CD4-positive, CD25-positive, alpha-beta regulatory T cell (primary cell): ENCODE measurements around the gene MAP4K3. TPM values are rescaled to one million over a fixed set of nuclear protein-coding genes. Genes with fewer than 3 reads are reported as not detected.

Source experiments
- ATAC-seq, 2 donors: fragments of 150-1000 bp; cut with Tn5 transposase; one replicate each; pipeline ENCODE4 v1.10.0; 2021; ENCODE audit warnings: low read depth in 2 of 2, moderate number of reproducible peaks in 2 of 2, moderate library complexity in 1 of 2
- DNase-seq, 3 donors: peaks; one replicate each; pipeline versions ENCODE4 v3.0.0 to v3.0.0-alpha.2; 2012 to 2022; ENCODE audit warnings: mixed read lengths in 1 of 3
- H3K27ac ChIP-seq: one replicate; pipeline ENCODE4 v1.7.0; 2013; ENCODE audit warnings: mild to moderate bottlenecking, low read length; ENCODE audit not compliant: insufficient read depth, poor library complexity, severe bottlenecking
- H3K27me3 ChIP-seq: one replicate; pipeline ENCODE4 v1.7.0; 2013; ENCODE audit warnings: low read length; ENCODE audit not compliant: control insufficient read depth, insufficient read depth
- H3K36me3 ChIP-seq: one replicate; pipeline ENCODE4 v1.7.0; 2013; ENCODE audit warnings: mild to moderate bottlenecking, low read length, moderate library complexity; ENCODE audit not compliant: control insufficient read depth, insufficient read depth
- H3K4me1 ChIP-seq: 2 replicates; pipeline ENCODE4 v1.7.0; 2013; ENCODE audit warnings: mild to moderate bottlenecking, low read length; ENCODE audit not compliant: insufficient read depth, control insufficient read depth, poor library complexity, severe bottlenecking
- H3K4me3 ChIP-seq: one replicate; pipeline ENCODE4 v1.7.0; 2013; ENCODE audit warnings: low read depth, mild to moderate bottlenecking, low read length, moderate library complexity
- H3K9me3 ChIP-seq, 2 experiments: 1 replicate in 1 of 2; 2 replicates in 1 of 2; pipeline ENCODE4 v1.7.0; 2013; ENCODE audit warnings: low read length in 2 of 2, mild to moderate bottlenecking in 1 of 2, moderate library complexity in 1 of 2; ENCODE audit not compliant: control insufficient read depth in 2 of 2
- H3K27ac Mint-ChIP-seq, 3 donors: one replicate each; pipeline ENCODE4 v1.8.0; 2020 to 2022; ENCODE audit warnings: mild to moderate bottlenecking in 3 of 3, mixed read lengths in 3 of 3, moderate library complexity in 2 of 3
- H3K27me3 Mint-ChIP-seq: one replicate; pipeline ENCODE4 v1.8.0; 2022; ENCODE audit warnings: mild to moderate bottlenecking, mixed read lengths
- H3K36me3 Mint-ChIP-seq: one replicate; pipeline ENCODE4 v1.8.0; 2020; ENCODE audit warnings: mixed read lengths
- H3K4me1 Mint-ChIP-seq, 4 donors: one replicate each; pipeline ENCODE4 v1.8.0; 2020 to 2022; ENCODE audit warnings: mixed read lengths in 4 of 4, mild to moderate bottlenecking in 1 of 4
- H3K4me3 Mint-ChIP-seq, 4 donors: one replicate each; pipeline ENCODE4 v1.8.0; 2020 to 2022; ENCODE audit warnings: mild to moderate bottlenecking in 4 of 4, mixed read lengths in 4 of 4, moderate library complexity in 3 of 4
- H3K9me3 Mint-ChIP-seq, 7 donors: one replicate each; pipeline ENCODE4 v1.8.0; 2020 to 2022; ENCODE audit warnings: mixed read lengths in 7 of 7, mild to moderate bottlenecking in 3 of 7, moderate library complexity in 2 of 7
- polyA plus RNA-seq, 4 donors: library from polyadenylated mRNA; unstranded; fragments of 300-500 nt; fragmentation: Illumina TruSeq; gene quantifications; one replicate each; pipeline ENCODE4 v1.2.3, GENCODE V29; 2021
- total RNA-seq: library from RNA; stranded (reverse); gene quantifications from one replicate; pipeline ENCODE4 v1.2.3, GENCODE V29; 2022

Gene MAP4K3
- total and polyA plus RNA-seq, 5 donors from 2014 or later = 1.4 to 28.7 (median 2.0) TPM

- no peaks in the 10 kb centered on the region for H3K9me3 ChIP-seq
- Mint-ChIP-seq H3K36me3 (peaks cover 20% of the 10 kb centered on the region), H3K4me3 (no peak overlapping the region), H3K9me3 (no peaks in the 10 kb centered on the region), H3K27ac (no peak overlapping the region), H3K27me3 (no peaks in the 10 kb centered on the region), H3K4me1 (no peaks in the 10 kb centered on the region)
- no peak for ATAC-seq
- H3K27me3 ChIP-seq = no peaks in the 10 kb centered on the region
- no peak for DNase-seq
- no peaks in the 10 kb centered on the region for H3K4me1 ChIP-seq
- peaks cover 22% of the 10 kb centered on the region for H3K36me3 ChIP-seq
- no peak overlapping the region for H3K4me3 ChIP-seq
- no peak overlapping the region for H3K27ac ChIP-seq
These were observed 153.5 kb downstream of the MAP4K3 start for GRCh38 chr2:39283561-39283960.

DNA sequence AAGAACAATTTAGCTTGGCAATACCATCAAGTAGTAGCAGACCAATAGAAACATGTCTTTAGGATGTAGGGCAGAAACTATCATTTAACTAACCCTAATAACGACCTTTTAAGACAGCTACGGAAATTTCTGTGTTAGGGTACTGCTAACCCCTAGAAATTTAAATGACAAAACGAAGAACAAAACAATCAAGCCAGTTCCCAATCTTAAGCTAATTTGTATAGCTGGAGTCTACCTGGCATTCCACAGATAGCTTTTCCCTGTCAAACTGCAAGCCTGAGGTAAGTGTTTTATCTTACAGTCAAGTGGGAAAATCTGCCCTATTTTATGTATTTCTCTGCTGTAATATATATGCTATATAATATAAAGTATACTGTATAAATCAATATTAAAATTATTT is 155.7 kb downstream of the MAP4K3 start:
- H3K9me3 Mint-ChIP-seq = peaks cover 0 to 5% (median 0%) of the 10 kb centered on the region in 7 donors
- DNase-seq = no peak
- ATAC-seq = no peak
- H3K27ac Mint-ChIP-seq = no peak overlapping the region
- no peaks in the 10 kb centered on the region for H3K27me3 ChIP-seq
- H3K36me3 Mint-ChIP-seq = peaks cover 24% of the 10 kb centered on the region
- H3K4me3 ChIP-seq = no peak overlapping the region
- H3K4me1 ChIP-seq = no peaks in the 10 kb centered on the region
- no peak overlapping the region for H3K4me3 Mint-ChIP-seq
- H3K36me3 ChIP-seq = peaks cover 12% of the 10 kb centered on the region
- H3K27me3 Mint-ChIP-seq = no peaks in the 10 kb centered on the region
- no peaks in the 10 kb centered on the region for H3K9me3 ChIP-seq
- H3K27ac ChIP-seq = no peak overlapping the region
- H3K4me1 Mint-ChIP-seq = no peaks in the 10 kb centered on the region

DNA sequence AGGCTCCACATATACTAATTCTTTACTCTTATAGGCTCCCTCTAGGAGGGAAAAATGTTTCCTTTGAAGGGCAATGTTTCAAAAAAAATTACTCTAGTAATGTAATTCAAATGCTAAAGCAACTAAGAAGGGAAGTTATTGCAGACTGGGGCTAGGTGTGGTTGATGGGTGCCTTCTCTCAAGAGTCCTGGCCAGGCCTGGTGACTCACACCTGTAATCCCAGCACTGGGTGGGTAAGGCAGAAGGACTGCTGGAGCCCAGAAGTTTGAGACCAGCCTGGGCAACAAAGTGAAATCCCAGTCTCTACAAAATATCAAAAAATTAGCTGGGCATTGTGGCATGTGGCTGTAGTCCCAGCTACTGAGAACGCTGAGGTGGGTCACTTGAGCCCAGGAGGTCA is 162.1 kb downstream of the MAP4K3 start:
- Histone ChIP-seq H3K9me3 (no peaks in the 10 kb centered on the region), H3K4me1 (no peaks in the 10 kb centered on the region), H3K27ac (no peak overlapping the region), H3K36me3 (peaks cover 16% of the 10 kb centered on the region), H3K4me3 (no peak overlapping the region), H3K27me3 (no peaks in the 10 kb centered on the region)
- H3K4me1 Mint-ChIP-seq = peaks cover 0 to 4% (median 1%) of the 10 kb centered on the region in 4 donors
- H3K27me3 Mint-ChIP-seq = no peaks in the 10 kb centered on the region
- H3K4me3 Mint-ChIP-seq = no peak overlapping the region
- H3K27ac Mint-ChIP-seq = no peak overlapping the region
- DNase-seq (no peak), ATAC-seq (no peak)
- H3K9me3 Mint-ChIP-seq = peaks cover 0 to 5% (median 0%) of the 10 kb centered on the region in 7 donors
- H3K36me3 Mint-ChIP-seq = peaks cover 32% of the 10 kb centered on the region

- no peak for ATAC-seq
- no peak overlapping the region for H3K4me3 ChIP-seq
- no peak for DNase-seq
- Mint-ChIP-seq H3K4me3 (no peak overlapping the region), H3K27ac (no peak overlapping the region), H3K9me3 (no peaks in the 10 kb centered on the region), H3K4me1 (peaks cover 14 to 19% (median 16%) of the 10 kb centered on the region in 4 donors), H3K27me3 (no peaks in the 10 kb centered on the region), H3K36me3 (peaks cover 12% of the 10 kb centered on the region)
- H3K27ac ChIP-seq = no peak overlapping the region
- H3K9me3 ChIP-seq = no peaks in the 10 kb centered on the region
- peaks cover 5% of the 10 kb centered on the region for H3K36me3 ChIP-seq
- H3K27me3 ChIP-seq = no peaks in the 10 kb centered on the region
- H3K4me1 ChIP-seq = peaks cover 14% of the 10 kb centered on the region
These were observed 167.1 kb downstream of the MAP4K3 start for GRCh38 chr2:39269941-39270340.

- no peak for ATAC-seq
- H3K27ac Mint-ChIP-seq = peak overlapping the region in 1 of 3 donors; percentile 75
- H3K4me1 Mint-ChIP-seq = peaks cover 23 to 33% (median 28%) of the 10 kb centered on the region in 4 donors
These were observed 170.1 kb downstream of the MAP4K3 start for GRCh38 chr2:39266916-39267434.

DNA sequence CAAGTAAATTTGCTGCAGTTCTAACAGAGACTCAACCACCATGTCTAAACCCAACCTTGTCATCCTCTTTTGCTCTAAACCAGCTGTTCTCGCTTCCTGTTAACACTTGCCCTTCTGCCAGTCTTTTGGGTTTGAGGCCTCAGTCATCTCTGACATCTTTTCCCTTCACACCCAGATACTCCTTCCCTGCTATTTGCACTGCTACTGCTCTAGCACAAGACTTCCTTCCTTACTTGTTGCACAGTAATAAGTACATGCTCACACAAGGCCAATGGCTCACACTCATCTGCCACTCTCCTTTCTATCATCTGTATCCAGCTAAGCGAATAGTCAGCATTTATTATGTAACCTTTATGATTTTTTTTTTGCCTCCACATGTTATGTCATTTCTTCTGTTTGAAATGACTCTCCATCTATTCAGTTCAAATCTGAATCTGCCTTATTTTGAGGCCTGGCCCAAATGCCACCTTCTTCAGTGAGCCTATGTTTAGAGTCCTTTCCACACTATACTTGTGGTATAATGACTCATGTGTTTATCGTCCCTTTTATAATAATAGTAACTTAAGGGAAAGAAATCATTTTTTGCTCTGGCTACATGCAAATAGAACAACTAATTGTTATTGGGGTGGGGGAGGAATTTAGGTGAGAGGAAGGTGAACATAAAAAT is 170.8 kb downstream of the MAP4K3 start:
- H3K4me1 Mint-ChIP-seq = peaks cover 23 to 33% (median 28%) of the 10 kb centered on the region in 4 donors
- peak overlapping the region in 1 of 4 donors; percentile 24 for H3K4me3 Mint-ChIP-seq
- Histone ChIP-seq H3K27me3 (no peaks in the 10 kb centered on the region), H3K36me3 (no peaks in the 10 kb centered on the region), H3K27ac (peak overlapping the region; percentile 60), H3K4me1 (peaks cover 22% of the 10 kb centered on the region), H3K9me3 (no peaks in the 10 kb centered on the region), H3K4me3 (peak overlapping the region; percentile 6)
- DNase-seq (peak in 2 of 3 donors; percentile 21 to 67), ATAC-seq (peak; percentile 60 to 73)
- H3K27ac Mint-ChIP-seq = peak overlapping the region; percentile 75 to 98 (median 75)
- H3K36me3 Mint-ChIP-seq = peaks cover 7% of the 10 kb centered on the region
- no peaks in the 10 kb centered on the region for H3K27me3 Mint-ChIP-seq
- no peaks in the 10 kb centered on the region for H3K9me3 Mint-ChIP-seq

More at GRCh38 chr2:39266916-39267434, 170.1 kb downstream of the MAP4K3 start:
- H3K36me3 ChIP-seq = no peaks in the 10 kb centered on the region
- Mint-ChIP-seq H3K4me3 (no peak overlapping the region), H3K27me3 (no peaks in the 10 kb centered on the region), H3K9me3 (no peaks in the 10 kb centered on the region), H3K36me3 (peaks cover 7% of the 10 kb centered on the region)
- DNase-seq = no peak
- H3K4me1 ChIP-seq = peaks cover 22% of the 10 kb centered on the region
- H3K27ac ChIP-seq = peak overlapping the region; percentile 24
- no peaks in the 10 kb centered on the region for H3K9me3 ChIP-seq
- H3K27me3 ChIP-seq = no peaks in the 10 kb centered on the region
- H3K4me3 ChIP-seq = no peak overlapping the region

GRCh38 chr2:39265315-39265714 is 171.8 kb downstream of the MAP4K3 start:
- H3K27ac ChIP-seq = peak overlapping the region; percentile 60
- H3K4me3 ChIP-seq = peak overlapping the region; percentile 52
- H3K9me3 ChIP-seq = no peaks in the 10 kb centered on the region
- Mint-ChIP-seq H3K4me3 (peak overlapping the region in 3 of 4 donors; percentile 4 to 50 (median 39)), H3K27ac (peak overlapping the region in 2 of 3 donors; percentile 77 to 87), H3K4me1 (peaks cover 23 to 33% (median 28%) of the 10 kb centered on the region in 4 donors), H3K9me3 (no peaks in the 10 kb centered on the region), H3K27me3 (no peaks in the 10 kb centered on the region), H3K36me3 (peaks cover 10% of the 10 kb centered on the region)
- H3K36me3 ChIP-seq = no peaks in the 10 kb centered on the region
- H3K4me1 ChIP-seq = peaks cover 22% of the 10 kb centered on the region
- H3K27me3 ChIP-seq = no peaks in the 10 kb centered on the region
- ATAC-seq (no peak), DNase-seq (peak in 1 of 3 donors; percentile 34)
